Ovary (tissue), 9 donors: ENCODE measurements around the gene LPCAT1. TPM values are rescaled to one million over a fixed set of nuclear protein-coding genes. Genes with fewer than 3 reads are reported as not detected.
A peak's percentile ranks its signal among the peaks of the same experiment; 100 is the strongest.

ENCODE experiments used
- DNase-seq, 5 donors: peaks; one replicate each; pipeline ENCODE4 v3.0.0-alpha.2; 2019 to 2020
- H3K27ac ChIP-seq, 2 donors: fragments of 200-600 bp; one replicate each; pipeline versions ENCODE4 v1.5.1 to v1.8.0; 2019 to 2022
- H3K27me3 ChIP-seq: fragments of 200-600 bp; one replicate; pipeline ENCODE4 v1.8.0; 2022
- H3K36me3 ChIP-seq: fragments of 200-600 bp; sonication (generic); one replicate; pipeline ENCODE4 v1.5.1; 2019
- H3K4me1 ChIP-seq: one replicate; pipeline ENCODE4 v1.8.1; 2013; ENCODE audit warnings: mild to moderate bottlenecking, moderate library complexity; ENCODE audit not compliant: insufficient read depth
- H3K4me3 ChIP-seq: fragments of 200-600 bp; sonication (generic); one replicate; pipeline ENCODE4 v1.5.1; 2017
- H3K9me3 ChIP-seq, 2 donors: fragments of 200-600 bp in 1 of 2; sonication (generic) in 1 of 2; one replicate each; pipeline versions ENCODE4 v1.5.1 to v1.8.1; 2013 to 2019; ENCODE audit warnings: mild to moderate bottlenecking in 1 of 2, moderate library complexity in 1 of 2
- CTCF ChIP-seq, 3 donors: fragments of 450-650 bp in 2 of 3; fragments of 200-600 bp in 1 of 3; IDR thresholded peaks; one replicate each; pipeline versions ENCODE4 v1.5.1 to v1.8.0; 2016 to 2022; ENCODE audit warnings: antibody characterized with exemption in 3 of 3, mild to moderate bottlenecking in 1 of 3
- EP300 ChIP-seq: sonication (generic); formaldehyde crosslinking; IDR thresholded peaks from one replicate; pipeline ENCODE4 v1.6.1; 2017; ENCODE audit warnings: antibody characterized with exemption
- POLR2A ChIP-seq: fragments of 450-650 bp; IDR thresholded peaks from one replicate; pipeline ENCODE4 v1.6.1; 2017; ENCODE audit warnings: antibody characterized with exemption, mild to moderate bottlenecking, moderate library complexity
- WGBS, 3 donors: extraction: QIAGEN DNeasy Blood & Tissue Kit in 1 of 3; methylation state at CpG; one replicate each; pipeline versions ENCODE4 v1.1.5 to v1.1.7; 2013 to 2017; 5-methylcytosine and 5-hydroxymethylcytosine counted together
- intact Hi-C, 4 donors: fragments of 100-400 bp; cut with DNase I; formaldehyde crosslinking; loops; one replicate each; pipeline versions ENCODE4 v1.11.0 to v1.15.1; 2022 to 2023
- polyA plus RNA-seq, 2 donors: library from polyadenylated mRNA; stranded (reverse); fragments of 200-250 nt in 1 of 2; fragments of 350-450 nt in 1 of 2; fragmentation: Illumina TruSeq in 1 of 2; extraction: RNeasy Lipid Tissue Mini Kit (QIAGEN cat#74804) in 1 of 2; gene quantifications; one replicate each; pipeline ENCODE4 v1.2.3, GENCODE V29; 2013 to 2014
- total RNA-seq, 7 donors: library from RNA; depleted of rRNA in 2 of 7; stranded (reverse); fragments of >200 nt in 2 of 7; fragmentation: NEBNext Ultra II Directional in 3 of 7; extraction: Animal tissue kit (Norgen Biotek cat#: 25700) in 3 of 7; gene quantifications; one replicate each; pipeline versions ENCODE4 v1.1.0 to v1.2.4, GENCODE V29; 2016 to 2023
- donor health status: DM: no; HTN: no; CAD: no; lungs with moderate emphysema.
- donor health status: DM: no; HTN: no; CAD: no.
- donor health status: Bipolar disorder and iron deficiency.
- donor health status: DM: yes; HTN: yes; CAD: no.
- donor health status: DM: no; HTN: no; CAD: no.
- donor health status: DM: yes; HTN: yes; CAD: no.

The LPCAT1 gene
- total and polyA plus RNA-seq, 9 donors: 13.0 to 57.1 (median 25.3) TPM

- no peak for TF ChIP-seq CTCF (IDR thresholded peaks at IDR 0.05)
- TF ChIP-seq EP300: no peak
- TF ChIP-seq POLR2A: no peak
- H3K27ac ChIP-seq: no peak overlapping the region
Observed at GRCh38 chr5:1557114-1557873, 33.5 kb upstream of the LPCAT1 start.

GRCh38 chr5:1555808-1556731 lies 32.3 kb upstream of the LPCAT1 start:
- no peaks in the 10 kb centered on the region for H3K4me1 ChIP-seq
- no peaks in the 10 kb centered on the region for H3K27me3 ChIP-seq
- intact Hi-C loops: no loop called here
- no peaks in the 10 kb centered on the region for H3K9me3 ChIP-seq
- no peaks in the 10 kb centered on the region for H3K36me3 ChIP-seq
- 81 to 84% (median 83%) methylated on average over 24 to 26 of the region's 26 CpGs for WGBS, 3 donors
- TF ChIP-seq POLR2A (no peak), CTCF (IDR thresholded peaks at IDR 0.05) (no peak), EP300 (no peak)
- no peak overlapping the region for H3K27ac ChIP-seq
- DNase-seq: peak in 1 of 5 donors; percentile 11
- no peak overlapping the region for H3K4me3 ChIP-seq

More at GRCh38 chr5:1557114-1557873, 33.5 kb upstream of the LPCAT1 start:
- H3K36me3 ChIP-seq: no peaks in the 10 kb centered on the region
- no peaks in the 10 kb centered on the region for H3K4me1 ChIP-seq
- intact Hi-C loops: no loop called here
- H3K9me3 ChIP-seq: no peaks in the 10 kb centered on the region
- peak in 1 of 5 donors; percentile 9 for DNase-seq
- H3K4me3 ChIP-seq: no peak overlapping the region
- no peaks in the 10 kb centered on the region for H3K27me3 ChIP-seq
- WGBS, 3 donors: 81 to 83% (median 83%) methylated on average over 22 of the region's 22 CpGs

- H3K4me3 ChIP-seq: no peak overlapping the region
- intact Hi-C loops: no loop called here
- no peak for DNase-seq
- no peaks in the 10 kb centered on the region for H3K27me3 ChIP-seq
- H3K9me3 ChIP-seq: no peaks in the 10 kb centered on the region
- H3K36me3 ChIP-seq: no peaks in the 10 kb centered on the region
- WGBS, 3 donors: 52 to 69% (median 57%) methylated on average over 28 of the region's 28 CpGs
- TF ChIP-seq POLR2A (no peak), EP300 (no peak), CTCF (IDR thresholded peaks at IDR 0.05) (no peak)
- no peak overlapping the region for H3K27ac ChIP-seq
- H3K4me1 ChIP-seq: no peaks in the 10 kb centered on the region
Observed at GRCh38 chr5:1555011-1555807, 31.4 kb upstream of the LPCAT1 start.

- H3K4me1 ChIP-seq: no peaks in the 10 kb centered on the region
- H3K27ac ChIP-seq: no peak overlapping the region
- H3K4me3 ChIP-seq: no peak overlapping the region
- H3K9me3 ChIP-seq: no peaks in the 10 kb centered on the region
- no peaks in the 10 kb centered on the region for H3K36me3 ChIP-seq
- intact Hi-C loops: no loop called here
- TF ChIP-seq POLR2A (no peak), CTCF (IDR thresholded peaks at IDR 0.05) (no peak), EP300 (no peak)
- 91 to 94% (median 92%) methylated on average over 11 of the region's 11 CpGs for WGBS, 3 donors
- no peaks in the 10 kb centered on the region for H3K27me3 ChIP-seq
- no peak for DNase-seq
Observed at GRCh38 chr5:1554410-1554967, 30.7 kb upstream of the LPCAT1 start.
